NCI-H2196 (cell line): ENCODE measurements around the gene DNM2.
"Not testable (repeated sequence)": the region's sequence is repeated elsewhere in the genome, so short reads cannot be mapped to it uniquely, and the experiment has no call there.

Source experiments
- DNase-seq: peaks from one replicate; lab custom pipeline; 2025; ENCODE audit not compliant: unreplicated experiment; lab: John Stamatoyannopoulos, UW

The DNM2 gene

GRCh38 chr19:10858204-10858828 is 140.4 kb downstream of the DNM2 start:
- DNase-seq: no peak

- peak; percentile 14 for DNase-seq
Observed at GRCh38 chr19:10861103-10861651, 143.3 kb downstream of the DNM2 start.

GRCh38 chr19:10862561-10863106 is 144.8 kb downstream of the DNM2 start:
- no peak for DNase-seq

DNA sequence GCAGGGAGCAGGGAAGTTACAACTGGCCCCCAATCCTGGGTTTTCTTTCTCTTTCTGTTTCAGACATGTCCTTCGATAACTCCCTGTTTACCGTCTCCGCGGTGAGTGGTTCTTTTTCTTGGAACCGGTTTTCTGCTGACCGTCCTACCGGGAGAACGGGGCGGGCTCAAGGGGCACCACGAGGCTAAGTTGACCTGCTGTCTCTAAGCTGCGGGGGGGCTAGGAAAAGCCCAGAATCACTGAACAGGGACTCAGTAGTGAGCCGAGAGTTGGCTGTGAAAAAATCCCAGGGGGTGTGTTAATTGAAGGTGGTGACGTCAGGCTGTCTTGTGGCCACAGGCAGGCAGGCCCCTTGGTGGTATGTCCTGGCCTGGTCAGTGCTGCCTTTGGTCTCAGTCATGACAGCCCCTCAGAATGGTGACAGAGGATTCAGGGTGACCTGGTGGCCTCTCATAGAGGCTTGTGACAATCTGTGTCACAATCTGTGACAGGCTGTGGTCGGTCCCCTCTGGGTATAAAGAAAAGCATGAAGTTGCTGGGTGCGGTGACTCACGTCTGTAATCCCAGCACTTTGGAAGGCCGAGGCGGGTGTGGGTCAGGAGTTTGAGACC is 145.3 kb downstream of the DNM2 start:
- DNase-seq: no peak

- DNase-seq: peak; percentile 77
Observed at GRCh38 chr19:10864538-10864899, 146.6 kb downstream of the DNM2 start.

- DNase-seq: no peak
Observed at GRCh38 chr19:10866495-10866894, 148.6 kb downstream of the DNM2 start.

DNA sequence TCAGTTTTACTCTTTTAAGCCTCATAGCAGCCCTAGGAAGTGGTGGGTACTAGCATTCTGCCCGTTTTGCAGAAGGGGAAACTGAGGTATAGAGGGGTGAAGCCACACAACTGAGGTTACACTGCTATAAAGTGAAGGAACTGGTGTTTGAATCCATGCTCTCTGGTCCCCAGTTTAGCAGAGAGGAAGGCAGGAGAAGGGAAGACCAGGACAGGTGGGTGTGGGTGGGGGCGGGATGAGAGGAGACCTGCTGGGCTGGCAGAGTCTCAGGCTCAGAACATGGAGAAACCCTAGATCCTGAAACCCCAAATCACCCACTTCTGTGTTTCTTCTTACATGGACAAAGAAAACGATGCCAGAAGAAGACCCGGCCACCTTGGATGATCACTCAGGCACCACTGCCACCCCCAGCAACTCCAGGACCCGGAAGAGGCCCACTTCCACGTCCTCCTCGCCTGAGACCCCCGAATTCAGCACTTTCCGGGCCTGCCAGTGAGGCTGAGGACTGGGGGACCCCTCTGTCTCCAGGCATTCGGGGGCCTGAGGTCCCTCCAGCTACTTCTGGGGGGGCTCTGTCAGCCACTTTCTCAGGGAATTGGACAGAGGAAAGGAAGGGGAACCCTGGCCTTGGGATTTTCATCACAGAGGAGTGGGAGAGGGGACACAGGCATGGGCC is 151.1 kb downstream of the DNM2 start:
- no peak for DNase-seq

- not testable (repeated sequence) for DNase-seq
Observed at GRCh38 chr19:10869872-10870311, 152.0 kb downstream of the DNM2 start.

GRCh38 chr19:10870501-10870954 is 152.6 kb downstream of the DNM2 start:
- DNase-seq: no peak

DNA sequence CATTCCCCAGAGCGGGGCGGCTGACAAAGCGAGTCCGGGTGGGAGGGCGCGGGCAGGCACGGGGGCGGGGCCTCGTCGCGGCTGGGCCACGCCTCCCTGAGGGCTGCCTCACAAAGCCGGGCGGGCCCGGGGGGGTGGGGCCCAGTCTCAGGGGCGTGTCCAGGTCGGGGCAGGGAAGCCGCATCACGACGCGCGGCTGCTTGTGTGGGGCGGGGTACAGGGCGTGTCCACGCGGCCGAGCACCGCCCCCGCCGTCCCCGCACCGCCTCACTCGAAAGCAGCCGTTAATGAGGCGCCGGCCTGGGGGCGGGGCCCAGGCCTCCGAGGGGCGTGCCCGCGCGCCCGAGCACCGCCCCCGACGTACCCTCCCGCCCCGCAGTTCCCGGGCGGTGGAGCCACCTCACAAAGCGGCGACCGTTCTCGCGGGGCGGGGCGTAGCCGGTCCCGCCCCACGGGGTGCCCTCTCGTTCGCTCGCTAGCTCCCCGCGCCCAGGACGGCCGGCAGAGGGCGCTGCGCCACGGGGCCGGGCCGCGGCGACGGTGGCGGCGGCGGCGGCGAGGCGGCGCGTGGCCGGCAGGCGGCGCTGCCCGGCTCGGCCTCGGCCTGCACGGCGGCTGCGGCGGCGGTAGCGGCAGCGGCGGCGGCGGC is 153.2 kb downstream of the DNM2 start, which contains the start of gene CARM1:
Gene CARM1, plus strand, starts transcription at position 599 of the 649 bp plus-strand sequence. CDS start 150 bp downstream, outside the sequence.
- DNase-seq: peak; percentile 100

DNA sequence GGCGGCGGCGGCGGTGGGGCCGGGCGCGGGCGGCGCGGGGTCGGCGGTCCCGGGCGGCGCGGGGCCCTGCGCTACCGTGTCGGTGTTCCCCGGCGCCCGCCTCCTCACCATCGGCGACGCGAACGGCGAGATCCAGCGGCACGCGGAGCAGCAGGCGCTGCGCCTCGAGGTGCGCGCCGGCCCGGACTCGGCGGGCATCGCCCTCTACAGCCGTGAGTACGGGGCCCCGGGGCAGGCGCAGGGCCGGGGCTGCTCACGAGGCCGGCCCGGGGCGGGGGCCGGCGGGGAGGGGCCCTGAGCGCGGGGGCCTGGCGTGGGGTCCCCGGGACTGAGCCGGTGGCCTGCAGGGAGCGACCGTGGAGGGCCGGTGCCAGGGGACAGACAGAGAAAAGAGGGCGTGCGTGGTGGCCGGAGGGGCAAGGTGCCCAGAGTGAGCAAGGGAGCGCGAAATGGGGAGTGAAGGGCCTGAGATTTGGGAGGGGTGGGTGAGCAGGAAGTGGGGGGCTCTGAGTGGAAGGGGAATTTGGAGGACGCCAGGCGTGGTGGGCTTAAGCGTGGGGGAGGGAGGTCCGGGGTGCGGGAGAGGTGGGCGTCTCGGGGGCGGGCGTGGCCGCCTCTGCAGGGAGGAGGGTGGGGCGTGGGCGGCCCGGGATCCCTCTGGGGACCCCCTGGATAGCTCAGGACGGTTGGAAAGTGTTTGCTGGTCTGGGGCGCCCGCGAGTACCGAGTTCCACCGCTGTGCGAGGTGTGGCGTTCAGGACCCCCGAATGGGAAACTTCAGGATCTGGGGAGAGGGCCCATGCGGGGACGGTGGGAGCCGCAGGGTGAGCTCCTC is 154.0 kb downstream of the DNM2 start:
- no peak for DNase-seq

DNA sequence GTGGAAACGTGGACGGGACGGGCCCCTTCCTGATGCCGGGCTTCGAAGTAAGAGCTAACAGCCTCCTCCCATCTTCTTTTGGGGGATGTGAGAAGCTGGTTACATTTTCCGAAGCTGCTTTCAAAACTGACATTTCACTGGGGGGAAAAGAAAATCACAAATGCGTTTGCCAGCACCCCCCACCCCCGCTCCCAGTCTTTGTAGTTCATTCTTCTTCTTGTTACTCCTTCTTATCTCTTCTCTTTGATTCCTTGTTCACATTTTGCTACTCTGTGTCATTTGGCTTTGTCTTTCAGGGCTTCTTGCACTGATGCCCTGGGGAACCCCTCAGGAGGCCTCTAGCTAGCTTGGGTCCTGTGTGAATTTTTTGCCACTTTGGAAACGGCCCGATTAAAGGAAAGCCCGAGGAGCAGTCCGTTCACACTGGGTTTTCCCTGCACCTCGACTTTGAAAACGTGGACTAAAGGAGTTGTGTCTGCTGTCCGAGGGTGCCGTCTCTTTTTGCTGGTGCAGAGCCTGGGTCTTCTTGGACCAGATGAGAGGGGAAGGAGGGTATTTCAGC is 154.7 kb downstream of the DNM2 start:
- DNase-seq: no peak

GRCh38 chr19:10874024-10874423 is 156.1 kb downstream of the DNM2 start:
- no peak for DNase-seq

DNA sequence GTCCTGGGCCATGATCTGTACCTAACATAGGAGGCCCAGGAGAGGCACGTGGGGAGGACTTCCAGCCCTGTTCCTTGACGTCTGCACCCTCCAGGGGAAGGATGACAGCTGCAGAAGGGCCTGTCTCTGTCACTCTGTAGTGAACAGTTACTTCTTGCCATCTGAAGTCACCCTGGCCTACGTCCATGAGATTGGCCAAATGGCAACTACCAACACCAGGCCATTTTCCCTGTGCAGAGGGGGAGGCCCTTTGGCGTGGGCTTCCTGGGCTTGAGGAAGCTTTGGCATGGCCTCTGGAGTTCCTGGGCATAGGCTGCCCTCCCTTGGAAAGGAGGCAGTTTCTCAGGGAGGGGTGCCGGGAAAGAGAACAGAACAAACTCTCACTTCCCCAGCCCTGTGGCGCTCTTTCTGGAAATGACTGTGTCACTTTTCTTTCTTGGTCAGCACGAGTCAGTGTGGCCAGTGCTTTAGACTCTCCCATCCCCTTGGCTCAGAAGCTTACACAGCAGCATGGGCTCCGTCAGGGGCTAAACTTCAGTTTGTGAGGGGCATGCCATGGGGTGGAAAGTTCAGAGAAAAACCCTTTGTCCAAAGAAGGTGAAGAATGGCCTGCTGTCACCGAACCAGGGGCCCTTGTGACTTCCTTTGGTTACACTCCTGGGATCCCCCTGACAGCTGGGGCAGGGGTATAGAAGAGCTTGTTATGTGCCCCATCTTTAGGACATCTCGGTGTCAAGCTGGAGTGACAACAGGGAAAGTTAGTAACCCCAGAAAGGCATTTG is 158.8 kb downstream of the DNM2 start:
- no peak for DNase-seq

DNA sequence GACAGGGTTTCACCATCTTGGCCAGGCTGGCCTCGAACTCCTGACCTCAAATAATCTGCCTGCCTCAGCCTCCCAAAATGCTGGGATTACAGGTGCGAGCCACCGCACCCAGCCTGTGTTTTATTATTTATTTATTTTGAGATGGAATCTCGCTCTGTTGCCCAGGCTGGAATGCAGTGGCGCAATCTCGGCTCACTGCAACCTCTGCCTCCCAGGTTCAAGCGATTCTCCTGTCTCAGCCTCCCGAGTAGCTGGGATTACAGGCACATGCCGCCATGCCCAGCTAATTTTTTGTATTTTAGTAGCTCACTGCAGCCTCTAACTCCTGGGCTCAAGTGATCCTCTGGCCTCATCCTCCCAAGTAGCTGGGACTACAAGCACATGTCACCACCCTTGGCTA is 159.7 kb downstream of the DNM2 start:
- DNase-seq: not testable (repeated sequence)

GRCh38 chr19:10878253-10878652 is 160.4 kb downstream of the DNM2 start:
- no peak for DNase-seq
